ENCODE data around the gene ASB16. TPM values are rescaled to one million over a fixed set of nuclear protein-coding genes. Genes with fewer than 3 reads are reported as not detected.

ASB16 gene
- total RNA-seq, 1 donor from 2014 or later, result not detected

DNA sequence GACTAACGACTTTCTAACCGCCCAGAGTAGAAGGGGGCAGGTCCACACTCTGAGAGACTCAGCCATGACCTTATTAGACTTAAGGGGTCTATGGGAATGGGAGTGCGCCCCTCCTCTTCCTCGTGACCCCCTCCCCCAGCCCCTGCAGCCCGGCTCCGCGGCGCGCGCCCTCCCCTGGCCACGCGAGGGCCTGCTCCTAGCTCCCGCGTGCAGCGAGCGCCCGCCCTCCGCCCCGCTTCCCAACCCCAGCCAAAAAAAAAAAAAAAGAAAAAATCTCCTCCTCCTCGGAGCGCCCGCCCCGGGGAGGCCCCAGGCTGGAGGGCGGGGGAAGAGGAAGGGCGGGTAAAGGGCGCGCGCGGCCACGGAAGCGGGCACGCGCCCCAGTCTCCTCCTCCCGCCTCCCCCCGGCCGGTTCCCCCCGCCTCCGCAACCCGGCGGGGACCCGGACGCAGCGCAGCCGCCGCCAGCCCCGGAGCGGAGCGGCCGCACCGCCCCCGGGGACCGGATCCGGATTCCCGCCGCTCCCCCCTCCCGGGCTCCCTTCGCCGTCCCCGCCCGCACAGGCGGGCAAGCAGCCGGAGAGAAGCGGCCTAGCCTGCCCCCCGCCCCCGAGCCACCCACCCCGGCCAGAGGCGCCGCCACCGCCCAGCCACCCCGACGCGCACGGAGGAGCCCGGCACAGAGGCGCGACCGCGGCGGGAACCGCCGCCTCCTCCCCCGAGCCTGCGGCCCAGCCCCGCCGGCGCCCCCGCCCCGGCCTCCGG lies 48.0 kb downstream of the ASB16 start:
- peak; percentile 46 for ATAC-seq (ENCODE audit: low read depth)
- Mint-ChIP-seq H3K9me3 (no peaks in the 10 kb centered on the region), H3K4me3 (peak overlapping the region; percentile 83), H3K4me1 (peaks cover 58% of the 10 kb centered on the region), H3K36me3 (ENCODE audit: low read depth) (peaks cover 46% of the 10 kb centered on the region), H3K27me3 (no peaks in the 10 kb centered on the region), H3K27ac (peak overlapping the region; percentile 94)
- intact Hi-C loops (cut with micrococcal nuclease), result loop anchor here (1.0 to 2.0 kb wide), 6 partner anchors 8 to 106 kb away; partner anchors contain the start of genes HDAC5, HROB, SLC25A39 and TMUB2
- CTCF ChIA-PET, result interaction anchor here (0.7 to 6.7 kb wide), 6 partner anchors 10 to 136 kb away, joined by 3 to 35 read pairs (median 4); partner anchors contain the start of genes GRN and HDAC5
- POLR2A ChIA-PET, result interaction anchor here (0.5 to 10.5 kb wide), 22 partner anchors 8 to 885 kb away, joined by 3 to 241 read pairs (median 3); partner anchors contain the start of genes ATXN7L3, GRN, HDAC5 and SLC25A39
- DNase-seq, result peak; percentile 89
- TF ChIP-seq, protein P1, sequence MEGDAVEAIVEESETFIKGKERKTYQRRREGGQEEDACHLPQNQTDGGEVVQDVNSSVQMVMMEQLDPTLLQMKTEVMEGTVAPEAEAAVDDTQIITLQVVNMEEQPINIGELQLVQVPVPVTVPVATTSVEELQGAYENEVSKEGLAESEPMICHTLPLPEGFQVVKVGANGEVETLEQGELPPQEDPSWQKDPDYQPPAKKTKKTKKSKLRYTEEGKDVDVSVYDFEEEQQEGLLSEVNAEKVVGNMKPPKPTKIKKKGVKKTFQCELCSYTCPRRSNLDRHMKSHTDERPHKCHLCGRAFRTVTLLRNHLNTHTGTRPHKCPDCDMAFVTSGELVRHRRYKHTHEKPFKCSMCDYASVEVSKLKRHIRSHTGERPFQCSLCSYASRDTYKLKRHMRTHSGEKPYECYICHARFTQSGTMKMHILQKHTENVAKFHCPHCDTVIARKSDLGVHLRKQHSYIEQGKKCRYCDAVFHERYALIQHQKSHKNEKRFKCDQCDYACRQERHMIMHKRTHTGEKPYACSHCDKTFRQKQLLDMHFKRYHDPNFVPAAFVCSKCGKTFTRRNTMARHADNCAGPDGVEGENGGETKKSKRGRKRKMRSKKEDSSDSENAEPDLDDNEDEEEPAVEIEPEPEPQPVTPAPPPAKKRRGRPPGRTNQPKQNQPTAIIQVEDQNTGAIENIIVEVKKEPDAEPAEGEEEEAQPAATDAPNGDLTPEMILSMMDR (IDR thresholded peaks at IDR 0.05), result no peak

DNA sequence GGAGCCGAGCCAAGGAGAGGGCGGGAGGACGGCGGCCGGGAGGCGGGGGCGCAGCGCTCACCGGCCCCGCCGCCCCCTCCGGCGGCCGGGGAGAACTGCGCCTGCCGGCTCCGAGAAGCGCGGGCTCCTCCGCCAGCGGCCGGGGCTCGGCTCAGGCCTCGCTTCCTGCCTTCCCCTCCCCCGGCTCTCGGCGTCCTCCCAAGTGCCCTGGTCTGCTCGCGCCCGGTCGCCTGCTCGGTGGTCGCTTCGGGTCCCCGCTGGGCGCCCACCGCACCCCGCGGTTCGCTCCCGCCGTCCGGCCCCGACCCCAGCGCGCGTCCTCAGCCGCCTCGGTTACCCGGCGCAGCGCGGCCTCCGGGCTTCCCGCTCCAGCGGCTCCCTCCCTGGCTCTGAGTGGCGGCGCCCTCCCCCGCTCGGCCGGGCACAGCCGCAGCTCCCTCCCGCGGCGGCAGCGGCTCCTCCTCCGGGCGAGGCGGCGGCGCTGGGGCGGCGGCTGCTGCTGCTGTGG lies 48.7 kb downstream of the ASB16 start:
- no peak overlapping the region for H3K4me3 Mint-ChIP-seq
- no peak for DNase-seq
- H3K36me3 Mint-ChIP-seq (ENCODE audit: low read depth), result peaks cover 39% of the 10 kb centered on the region
- ChIA-PET POLR2A (interaction anchor here (0.5 to 10.5 kb wide), 12 partner anchors 9 to 135 kb away, joined by 3 to 241 read pairs (median 18); partner anchors contain the start of genes ATXN7L3, GRN, HDAC5 and SLC25A39), CTCF (interaction anchor here (1.0 to 6.7 kb wide), 4 partner anchors 9 to 112 kb away, joined by 3 to 35 read pairs (median 18); partner anchors contain the start of gene HDAC5)
- peak; percentile 47 for ATAC-seq (ENCODE audit: low read depth)
- TF ChIP-seq, protein P1 (IDR thresholded peaks at IDR 0.05), result no peak
- H3K27me3 Mint-ChIP-seq, result no peaks in the 10 kb centered on the region
- no peak overlapping the region for H3K27ac Mint-ChIP-seq
- H3K4me1 Mint-ChIP-seq, result peaks cover 51% of the 10 kb centered on the region
- intact Hi-C loops (cut with micrococcal nuclease), result loop anchor here (2.0 kb wide), 1 partner anchor 78 kb away; the partner anchor contains the start of gene HROB
- no peaks in the 10 kb centered on the region for H3K9me3 Mint-ChIP-seq

- ChIA-PET POLR2A (interaction anchor here (0.7 to 10.5 kb wide), 17 partner anchors 10 to 852 kb away, joined by 3 to 241 read pairs (median 9); partner anchors contain the start of genes ATXN7L3, GPATCH8, GRN and HDAC5), CTCF (interaction anchor here (1.0 to 6.7 kb wide), 6 partner anchors 10 to 132 kb away, joined by 3 to 35 read pairs (median 3); partner anchors contain the start of gene HDAC5)
- DNase-seq (peak; percentile 69), ATAC-seq (ENCODE audit: low read depth) (peak; percentile 13)
- TF ChIP-seq, protein P1 (IDR thresholded peaks at IDR 0.05), result no peak
- H3K9me3 Mint-ChIP-seq, result no peaks in the 10 kb centered on the region
- intact Hi-C loops (cut with micrococcal nuclease), result loop anchor here (2.0 to 5.0 kb wide), 2 partner anchors 58 to 79 kb away; partner anchors contain the start of gene HROB
- H3K4me1 Mint-ChIP-seq, result peaks cover 46% of the 10 kb centered on the region
- no peaks in the 10 kb centered on the region for H3K27me3 Mint-ChIP-seq
- peak within 1 kb of the TSS; percentile 94 for H3K4me3 Mint-ChIP-seq
- H3K27ac Mint-ChIP-seq, result peak within 1 kb of the TSS; percentile 95
- peaks cover 34% of the 10 kb centered on the region for H3K36me3 Mint-ChIP-seq (ENCODE audit: low read depth)
These were observed 49.2 kb downstream of the ASB16 start, which contains the start of gene UBTF for GRCh38 chr17:44219616-44220212. UBTF (minus strand) TSS chr17:44219675; CDS start chr17:44218229, 1,446 bp downstream.

DNA sequence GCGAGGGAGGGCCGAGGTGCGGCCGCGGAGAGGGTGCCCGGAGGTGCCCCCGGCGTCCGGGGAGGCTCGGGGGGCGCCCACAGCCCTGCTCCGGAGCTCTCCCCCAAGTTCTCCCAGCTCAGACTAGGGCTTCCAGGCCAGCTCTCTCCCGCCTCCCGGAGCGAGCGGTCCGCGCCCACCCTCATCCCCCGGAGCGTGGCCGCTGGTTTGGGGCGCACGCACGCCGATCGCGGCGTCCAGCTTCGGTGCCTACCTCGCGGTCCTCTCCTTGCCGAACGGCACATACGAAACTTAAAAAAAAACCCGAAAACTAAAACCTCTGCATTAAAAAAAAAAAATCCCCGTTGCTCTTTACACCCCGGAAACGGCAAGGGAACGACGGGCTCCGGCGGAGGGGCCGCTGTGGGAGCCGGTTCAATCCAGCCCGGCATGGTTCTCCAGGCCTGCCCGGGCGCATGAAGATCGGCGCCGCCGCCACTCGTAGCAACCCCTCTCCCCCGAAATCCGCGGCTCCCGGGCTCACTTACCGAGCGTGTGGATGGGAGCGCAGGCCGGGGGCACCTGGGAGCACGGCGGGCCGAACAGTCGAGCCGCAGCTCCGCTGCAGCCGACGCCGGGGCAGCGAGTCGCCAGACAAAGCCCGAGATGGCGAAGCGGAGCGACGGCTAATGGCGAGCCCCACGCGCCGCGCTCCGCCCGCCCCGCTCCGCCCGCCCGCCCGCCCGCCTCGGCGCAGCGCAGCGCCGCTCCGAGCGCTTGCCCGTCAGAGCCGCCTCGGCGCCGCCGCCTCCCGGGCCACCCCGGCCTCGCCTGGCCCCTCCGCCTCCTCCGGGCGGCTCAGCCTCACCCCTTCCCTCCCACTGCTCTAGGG lies 49.9 kb downstream of the ASB16 start:
- ATAC-seq (ENCODE audit: low read depth) (peak; percentile 9), DNase-seq (peak; percentile 65)
- ChIA-PET CTCF (interaction anchor here (1.0 to 6.7 kb wide), 9 partner anchors 11 to 131 kb away, joined by 3 to 35 read pairs (median 3); partner anchors contain the start of gene HDAC5), POLR2A (interaction anchor here (0.6 to 10.5 kb wide), 25 partner anchors 10 to 905 kb away, joined by 3 to 241 read pairs (median 8); partner anchors contain the start of genes ATXN7L3, GPATCH8, GRN and HDAC5)
- H3K27ac Mint-ChIP-seq, result peak overlapping the region; percentile 95
- peaks cover 38% of the 10 kb centered on the region for H3K4me1 Mint-ChIP-seq
- H3K9me3 Mint-ChIP-seq, result no peaks in the 10 kb centered on the region
- H3K4me3 Mint-ChIP-seq, result peak overlapping the region; percentile 94
- peaks cover 27% of the 10 kb centered on the region for H3K36me3 Mint-ChIP-seq (ENCODE audit: low read depth)
- TF ChIP-seq, protein P1 (IDR thresholded peaks at IDR 0.05), result no peak
- H3K27me3 Mint-ChIP-seq, result no peaks in the 10 kb centered on the region
- intact Hi-C loops (cut with micrococcal nuclease), result loop anchor here (5.0 kb wide), 1 partner anchor 57 kb away; no protein-coding TSS in a partner anchor

All from activated B cell treated with CpG ODN at 0.5 μM for 24 hours (primary cell).